HS-5 (cell line): ENCODE measurements around the gene DNAAF9.

Experiments used
- DNase-seq: peaks from one replicate; pipeline ENCODE4 v3.0.0-alpha.2; 2012; ENCODE audit warnings: low read depth

The DNAAF9 gene

DNA sequence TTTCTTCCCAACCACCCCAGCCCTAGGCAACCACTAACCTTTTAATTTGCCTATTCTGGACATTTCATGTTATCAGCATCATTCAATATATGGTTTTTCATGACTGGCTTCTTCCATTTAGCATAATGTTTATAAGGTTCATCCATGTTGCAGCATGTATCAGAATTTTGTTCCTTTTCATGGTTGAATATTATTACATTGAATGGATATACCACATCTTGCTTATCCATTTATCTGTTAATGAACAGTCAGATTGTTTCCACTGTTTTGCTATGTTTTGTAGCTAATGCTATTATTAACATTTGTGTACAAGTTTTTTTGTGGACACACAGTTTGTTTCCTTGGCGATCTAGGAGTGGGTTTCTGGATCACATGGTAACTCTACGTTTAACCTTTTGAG, 3.0 kb upstream of the DNAAF9 start:
- no peak for DNase-seq

DNA sequence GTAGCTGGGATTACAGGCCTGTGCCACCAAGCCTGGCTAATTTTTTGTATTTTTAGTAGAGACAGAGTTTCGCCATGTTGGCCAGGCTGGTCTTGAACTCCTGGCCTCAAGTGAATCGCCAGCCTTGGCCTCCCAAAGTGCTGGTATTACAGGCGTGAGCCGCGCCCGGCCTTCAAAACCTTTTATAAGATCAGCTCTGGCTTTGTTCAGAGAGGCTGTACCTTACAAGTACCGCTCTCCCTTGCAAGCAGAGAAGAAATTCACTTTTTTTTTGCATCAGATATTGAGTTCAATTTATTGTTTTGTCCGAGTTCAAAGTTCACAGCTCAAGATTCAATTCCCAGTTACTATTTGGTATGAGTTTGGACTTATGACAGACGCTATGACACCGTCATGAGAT, 1.9 kb upstream of the DNAAF9 start:
- no peak for DNase-seq

DNA sequence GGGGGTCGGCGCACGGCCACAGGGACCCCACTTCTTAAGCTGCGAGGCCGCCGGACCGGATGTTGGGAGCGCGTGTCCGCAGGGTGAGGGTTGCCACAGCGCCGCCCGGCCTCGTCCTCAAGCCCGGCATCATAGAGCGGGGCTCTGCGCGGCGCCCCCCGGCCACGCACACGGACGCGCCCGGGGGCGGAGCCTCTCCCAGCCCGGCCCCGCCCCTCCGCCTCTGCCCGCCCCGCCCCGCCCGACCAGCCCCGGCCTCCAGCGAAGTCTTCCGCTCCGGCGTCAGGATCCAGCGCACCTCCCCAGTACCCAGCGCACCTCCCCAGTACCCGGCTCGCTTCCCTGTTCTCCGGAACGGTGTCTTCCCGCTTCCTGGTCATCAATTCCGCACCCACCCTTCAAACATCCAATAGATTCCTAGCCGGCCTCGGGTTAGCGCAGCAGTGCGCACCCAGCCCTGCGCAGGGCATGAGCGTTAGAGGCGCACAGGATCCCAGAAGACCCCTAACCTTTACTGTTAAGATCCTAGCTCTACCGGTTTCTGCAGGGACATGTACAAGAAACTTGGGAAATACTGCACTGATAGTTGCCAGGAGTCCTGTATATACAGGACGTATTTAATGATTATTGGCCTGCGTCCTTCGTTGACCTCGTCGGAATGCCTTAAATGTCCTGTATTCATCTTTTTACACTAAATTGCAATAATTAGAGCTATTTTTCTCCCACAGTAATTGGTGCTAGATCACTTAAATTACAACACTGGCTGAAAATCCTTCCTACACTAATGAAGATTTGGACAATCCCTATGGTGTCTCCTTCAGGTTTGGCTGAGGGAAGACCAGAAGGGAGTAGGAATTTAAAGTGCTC, 535 bp upstream of the DNAAF9 start:
- DNase-seq: peak; percentile 39

DNA sequence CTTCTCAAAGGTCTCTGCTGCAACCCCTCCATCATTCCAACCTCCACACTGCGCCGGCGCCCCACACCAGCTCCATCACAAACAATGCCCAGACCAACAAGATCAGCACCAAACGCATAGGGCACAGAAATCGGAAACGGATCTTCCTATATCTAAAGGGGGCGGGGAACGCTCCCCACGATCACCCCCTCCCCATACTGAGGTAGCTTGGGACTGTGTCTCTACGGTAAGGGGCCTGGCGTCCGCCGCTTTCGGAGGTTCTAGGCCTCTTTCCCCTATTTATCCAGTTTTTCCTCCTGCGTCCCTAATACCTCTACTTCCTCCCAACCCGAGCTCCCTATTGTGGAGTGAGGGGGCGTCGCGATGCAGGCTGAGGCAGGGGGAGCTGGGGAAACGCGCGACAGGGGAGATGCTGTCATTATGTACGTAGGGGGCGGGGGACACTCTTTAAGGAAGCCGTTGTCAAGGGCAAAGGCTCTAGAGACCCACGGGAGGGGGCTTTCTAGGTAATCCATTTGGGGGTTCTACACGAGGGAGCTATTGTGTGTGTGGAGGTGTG, 909 bp downstream of the DNAAF9 start:
- no peak for DNase-seq

DNA sequence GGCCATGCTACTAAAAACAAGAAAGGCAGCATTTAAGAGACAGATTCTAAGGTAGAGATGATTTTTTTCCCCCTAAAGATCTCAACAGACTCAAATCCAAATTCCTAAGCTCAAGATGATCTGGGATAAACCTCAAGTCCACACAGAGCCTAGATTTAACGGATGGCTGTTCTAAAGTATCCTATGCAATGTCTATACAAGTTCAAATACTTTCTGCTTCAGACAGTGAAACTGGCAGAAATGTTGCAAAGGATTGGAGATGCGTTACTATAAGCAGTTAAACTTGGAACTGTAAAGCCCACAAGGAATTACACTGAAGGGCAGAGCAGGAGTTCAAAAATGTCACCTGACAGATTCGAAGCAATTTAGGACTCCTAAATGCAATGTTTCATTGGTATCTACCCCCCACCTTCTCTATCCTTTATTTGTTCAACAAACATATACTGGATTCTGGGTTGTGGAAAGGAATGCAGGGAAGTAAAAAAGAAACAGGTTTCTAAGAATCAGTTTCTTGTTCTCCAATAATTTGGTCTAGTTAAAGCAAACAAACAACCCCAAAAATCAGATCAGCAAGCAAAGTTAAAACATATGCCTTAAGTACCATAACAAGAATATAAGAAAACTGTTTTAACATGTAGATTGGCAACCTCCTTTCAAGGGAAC, 1.6 kb downstream of the DNAAF9 start:
- no peak for DNase-seq

DNA sequence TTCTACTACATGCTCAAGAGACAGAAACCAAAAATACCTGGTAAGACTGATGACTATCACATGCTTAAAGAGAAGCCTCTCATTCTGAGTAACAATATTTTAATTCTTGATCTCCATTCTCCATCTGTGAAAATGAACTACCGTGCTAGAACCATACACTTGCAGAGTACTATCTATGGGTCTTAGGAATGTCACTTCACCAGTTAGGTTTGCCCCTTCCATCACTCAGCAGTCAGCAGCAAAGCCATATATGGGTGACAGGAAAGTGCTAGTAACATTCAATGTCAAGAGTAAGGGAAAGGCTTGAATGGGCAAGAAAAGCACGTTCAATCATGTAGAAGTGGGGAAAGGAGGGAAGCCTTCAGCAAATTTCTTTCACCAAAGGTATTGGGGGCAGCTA, 2.3 kb downstream of the DNAAF9 start:
- no peak for DNase-seq

DNA sequence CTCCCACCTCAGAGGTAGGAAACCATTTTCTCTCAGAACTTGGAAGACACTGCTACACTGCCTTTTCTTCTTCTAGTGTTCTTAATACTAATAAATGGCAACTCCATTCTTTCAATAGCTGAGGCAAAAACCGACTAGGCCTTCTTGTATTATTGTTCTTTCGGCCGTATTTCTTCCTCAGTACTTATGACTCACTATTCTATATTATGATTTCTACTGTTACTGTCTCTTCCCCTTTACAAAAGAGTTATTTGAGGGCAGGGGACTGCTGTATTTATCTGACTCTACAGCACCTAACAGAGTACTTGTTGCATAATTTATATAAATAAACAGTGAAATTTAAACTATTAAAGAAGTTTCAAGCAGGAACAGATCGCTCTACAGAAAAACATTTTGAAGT, 3.1 kb downstream of the DNAAF9 start:
- no peak for DNase-seq

DNA sequence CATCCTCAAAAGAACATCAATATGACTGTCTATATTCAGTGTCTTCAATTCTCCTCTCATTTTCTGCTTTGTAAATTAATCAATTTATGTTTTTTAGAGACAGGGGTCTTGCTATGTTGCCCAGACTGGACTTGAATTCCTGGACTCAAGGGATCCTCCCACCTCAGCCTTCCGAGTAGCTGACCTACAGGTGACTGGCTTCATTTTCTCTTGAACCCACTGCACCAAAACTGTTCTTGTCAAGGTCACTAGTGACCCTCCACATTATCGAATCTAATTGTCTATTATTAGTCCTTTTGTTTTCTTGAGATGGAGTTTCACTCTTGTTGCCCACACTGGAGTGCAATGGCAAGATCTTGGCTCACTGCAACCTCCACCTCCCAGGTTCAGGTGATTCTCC, 3.7 kb downstream of the DNAAF9 start:
- DNase-seq: no peak

DNA sequence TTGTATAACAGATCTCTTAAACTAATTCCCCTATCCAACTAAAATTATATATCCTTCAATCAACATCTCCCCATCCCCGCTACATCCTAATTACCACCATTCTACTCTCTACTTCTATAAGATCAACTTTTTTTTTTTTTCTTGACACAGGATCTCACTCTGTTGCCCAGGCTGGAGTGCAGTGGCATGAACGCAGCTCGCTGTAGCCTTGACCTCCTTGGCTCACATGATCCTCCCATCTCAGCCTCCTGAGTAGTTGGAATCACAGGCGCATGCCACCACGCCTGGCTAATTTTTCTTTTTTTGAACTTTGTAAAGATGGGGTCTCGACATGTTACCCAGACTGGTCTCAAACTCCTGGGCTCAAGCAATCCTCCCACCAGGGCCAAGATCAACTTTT, 5.0 kb downstream of the DNAAF9 start:
- no peak for DNase-seq

DNA sequence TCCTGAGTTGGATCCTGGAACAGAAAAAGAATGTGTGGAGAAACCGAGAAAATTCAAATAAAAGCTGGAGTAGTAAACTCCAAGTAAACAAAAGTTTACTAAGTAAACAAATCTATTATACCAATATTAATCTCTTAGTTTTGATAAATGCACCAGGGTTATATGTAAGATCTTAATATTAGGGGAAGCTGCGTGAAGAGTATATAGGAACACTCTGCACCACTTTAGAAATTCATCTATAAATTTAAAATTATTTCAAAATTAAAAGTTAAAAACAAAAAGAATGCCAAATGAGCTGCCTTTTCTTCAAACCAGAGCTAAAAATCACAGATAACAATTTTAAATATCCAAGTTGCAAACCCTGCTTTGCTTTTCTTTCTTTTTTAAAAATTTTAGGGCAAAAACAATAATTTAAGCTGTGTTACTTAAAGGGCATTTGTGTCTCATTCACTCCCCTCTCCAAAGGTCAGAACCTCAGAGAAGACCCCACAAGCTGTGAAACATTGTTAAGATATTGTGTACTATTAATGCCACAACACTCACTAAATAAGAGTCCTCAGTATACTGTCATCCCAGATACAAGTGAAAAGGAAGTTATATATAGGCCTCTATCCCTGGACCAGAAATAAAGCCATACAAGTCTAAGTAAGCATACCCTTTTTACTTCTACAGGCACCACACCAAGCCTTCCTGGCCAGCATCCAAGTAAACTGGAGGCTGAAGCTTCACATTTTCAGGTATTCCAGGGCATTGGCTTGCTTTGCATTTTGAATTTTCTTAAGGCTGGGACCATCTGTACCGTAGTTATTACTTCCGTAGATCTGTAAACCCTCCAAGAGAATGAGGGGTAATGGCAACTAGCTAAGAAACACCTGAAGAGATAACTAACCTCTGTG, 7.0 kb downstream of the DNAAF9 start:
- DNase-seq: no peak

DNA sequence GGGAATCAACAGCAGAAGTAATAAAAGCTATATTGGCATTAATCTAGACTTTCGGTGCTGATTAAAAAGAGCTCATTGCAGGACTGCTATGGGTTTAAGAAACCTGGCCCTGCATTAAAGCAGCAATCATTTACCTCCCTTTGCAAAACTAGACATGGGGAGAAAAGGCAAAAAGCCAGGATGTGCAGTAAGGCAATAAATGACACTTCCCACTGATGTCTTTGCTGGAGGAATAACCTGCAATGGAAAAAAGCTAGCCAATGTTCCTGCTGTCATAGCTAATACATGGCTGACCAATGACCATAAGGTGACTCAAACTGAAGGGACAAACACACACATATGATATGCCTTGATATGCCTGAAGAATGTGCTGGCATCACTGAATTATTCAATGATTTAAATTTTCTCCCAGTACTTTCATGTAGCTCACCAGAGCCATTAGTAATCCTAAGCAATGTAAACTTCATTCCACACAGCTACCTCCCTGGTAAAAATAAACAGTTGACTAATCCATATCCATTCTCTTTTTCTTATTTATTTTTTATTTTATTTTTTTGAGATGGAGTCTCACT, 8.7 kb downstream of the DNAAF9 start:
- no peak for DNase-seq

DNA sequence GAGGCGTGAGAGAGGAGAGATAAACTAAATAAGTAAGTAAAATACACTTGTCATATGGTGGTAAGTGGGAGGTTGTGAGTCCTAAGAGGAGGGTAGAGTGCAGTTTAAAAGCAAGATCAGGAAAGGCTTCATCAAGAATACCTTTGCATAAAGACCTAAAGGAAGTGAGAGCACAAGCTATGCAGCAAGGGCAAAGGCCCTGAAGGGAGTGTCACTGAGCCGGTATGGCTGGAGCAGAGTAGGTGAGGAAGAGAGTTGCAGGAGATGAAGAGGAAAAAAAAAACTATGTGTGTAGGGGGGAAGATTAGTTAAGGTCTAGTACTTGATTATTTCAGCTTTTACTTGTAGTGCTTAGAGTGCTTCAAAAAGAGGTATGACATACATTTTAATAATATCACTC, 11.0 kb downstream of the DNAAF9 start:
- DNase-seq: no peak

DNA sequence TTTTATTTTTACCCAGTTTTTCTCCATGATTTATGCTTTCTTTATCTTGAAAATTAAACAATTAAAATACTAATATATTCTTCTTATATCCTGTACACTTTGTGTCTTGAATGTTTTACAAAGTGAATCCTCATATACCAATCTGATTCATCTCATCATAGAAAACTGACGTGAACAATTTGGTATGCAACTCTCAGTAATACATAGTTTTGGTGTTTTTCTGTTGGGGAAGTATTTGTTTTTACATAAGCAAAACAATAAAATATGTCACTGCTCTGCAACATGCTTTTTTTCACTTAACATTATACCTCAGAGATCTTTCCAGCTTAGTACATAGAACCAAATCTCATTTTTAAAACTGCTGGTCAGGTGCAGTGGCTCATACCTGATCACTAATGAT, 14.7 kb downstream of the DNAAF9 start:
- no peak for DNase-seq

DNA sequence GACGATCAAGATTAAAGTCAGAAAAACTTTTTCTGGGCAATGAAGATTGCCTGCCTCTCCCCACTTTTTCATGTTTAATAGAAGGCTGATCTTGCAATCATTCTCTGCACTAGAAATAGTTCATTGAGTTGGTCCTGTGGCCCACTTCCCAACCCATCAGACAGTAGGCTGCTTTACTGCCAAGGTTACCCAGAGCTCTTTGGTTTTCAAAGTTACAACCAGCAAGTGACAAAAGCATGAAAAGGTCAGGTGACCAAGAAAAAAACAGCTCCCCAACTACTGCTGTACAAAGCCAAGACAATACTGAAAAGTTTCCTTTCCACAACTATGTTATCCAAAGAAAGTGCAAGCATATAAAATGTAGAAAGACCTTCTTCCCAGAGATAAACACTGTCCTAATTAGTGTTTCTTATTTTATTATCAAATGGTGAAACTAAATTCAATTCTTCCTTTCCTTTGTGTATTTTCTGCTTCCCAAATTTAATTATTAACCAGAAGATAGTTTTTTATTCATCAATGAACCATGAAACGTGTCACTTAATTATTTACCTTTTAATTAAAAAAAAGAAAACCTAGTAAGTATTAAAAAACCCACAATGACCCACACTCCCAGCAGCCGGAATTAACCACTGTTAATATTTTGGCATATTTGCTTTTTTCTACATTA, 16.6 kb downstream of the DNAAF9 start:
- DNase-seq: no peak

DNA sequence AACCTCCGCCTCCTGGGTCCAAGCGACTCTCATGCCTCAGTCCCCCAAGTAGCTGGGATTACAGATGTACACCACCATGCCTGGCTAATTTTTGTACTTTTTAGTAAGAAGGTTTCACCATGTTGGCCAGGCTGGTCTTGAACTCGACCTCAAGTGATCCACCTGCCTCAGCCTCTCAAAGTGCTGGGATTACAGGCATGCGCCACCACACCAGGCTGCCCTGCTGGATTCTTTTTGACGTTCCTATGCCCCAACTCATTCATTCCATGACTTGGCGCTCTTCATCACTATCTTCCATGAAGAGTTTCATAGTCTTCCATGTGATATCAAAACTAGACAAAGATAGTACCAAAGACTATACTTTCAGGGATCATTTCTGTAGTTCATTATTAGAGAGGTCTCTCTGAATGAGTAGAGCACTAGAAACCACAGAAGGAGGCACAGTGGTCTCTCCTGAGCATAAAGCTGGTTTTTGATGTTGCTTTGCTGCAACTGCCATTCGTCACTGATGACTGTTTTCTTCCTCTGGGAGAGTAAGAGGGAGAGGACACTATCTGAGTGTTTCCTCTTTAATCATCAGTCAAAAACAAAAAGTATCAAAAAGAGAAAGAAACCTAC, 23.5 kb downstream of the DNAAF9 start:
- DNase-seq: no peak

DNA sequence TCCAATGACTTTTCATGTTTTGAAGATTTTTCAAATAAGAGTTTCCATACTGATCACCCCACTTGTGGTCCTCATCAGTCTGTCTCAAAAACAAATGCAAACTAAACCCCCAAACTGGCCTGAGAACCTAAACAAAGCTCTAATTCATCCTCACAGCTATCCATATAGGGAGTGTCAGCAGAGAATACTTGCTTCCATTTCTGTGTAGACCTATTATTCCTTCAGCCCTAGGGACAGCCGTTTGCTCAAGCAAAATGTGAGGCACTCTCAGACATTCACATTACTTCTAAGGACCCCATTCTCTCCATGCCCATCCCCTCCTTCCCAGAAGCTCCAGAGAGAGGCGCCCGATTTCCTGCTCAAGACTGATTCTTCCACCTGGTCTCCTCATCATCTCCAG, 24.6 kb downstream of the DNAAF9 start:
- DNase-seq: no peak

DNA sequence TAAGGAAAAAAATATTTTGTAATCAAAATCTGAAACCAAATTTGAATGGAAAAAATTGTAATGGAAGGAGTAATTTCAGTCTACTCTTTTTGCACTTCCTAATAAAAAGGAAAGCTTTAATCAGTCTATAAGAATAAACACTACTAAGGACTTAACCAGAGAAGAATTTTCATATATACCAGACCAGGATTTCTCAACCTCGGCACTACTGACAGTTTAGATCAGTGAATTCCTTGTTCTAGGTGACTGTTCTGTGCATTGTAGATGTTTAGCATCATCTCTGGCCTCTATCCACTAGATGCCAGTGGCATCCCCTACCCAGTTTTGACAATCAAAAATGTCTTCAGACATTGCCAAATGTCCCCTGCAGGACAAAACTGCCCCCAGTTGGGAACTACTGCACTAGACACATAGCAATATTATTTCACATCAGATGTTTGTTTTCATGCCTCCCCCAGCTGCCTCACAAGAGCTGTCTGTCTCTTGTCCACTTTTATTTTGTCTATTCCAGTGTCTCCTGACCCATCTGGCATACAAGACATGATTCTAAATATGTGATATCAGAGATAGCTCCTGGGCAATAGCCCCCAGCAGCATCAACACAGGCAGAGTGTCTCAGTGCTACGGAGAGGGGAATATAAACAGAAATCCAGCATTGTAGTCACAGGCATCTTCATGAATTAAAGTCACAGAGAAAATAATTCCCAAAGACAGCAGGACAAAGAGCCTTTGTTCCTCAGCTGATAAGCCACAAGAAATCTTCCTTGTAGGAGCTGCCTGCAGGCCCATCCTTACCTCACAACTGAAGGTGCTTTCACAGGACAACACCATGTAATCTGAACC, 27.0 kb downstream of the DNAAF9 start:
- DNase-seq: no peak

DNA sequence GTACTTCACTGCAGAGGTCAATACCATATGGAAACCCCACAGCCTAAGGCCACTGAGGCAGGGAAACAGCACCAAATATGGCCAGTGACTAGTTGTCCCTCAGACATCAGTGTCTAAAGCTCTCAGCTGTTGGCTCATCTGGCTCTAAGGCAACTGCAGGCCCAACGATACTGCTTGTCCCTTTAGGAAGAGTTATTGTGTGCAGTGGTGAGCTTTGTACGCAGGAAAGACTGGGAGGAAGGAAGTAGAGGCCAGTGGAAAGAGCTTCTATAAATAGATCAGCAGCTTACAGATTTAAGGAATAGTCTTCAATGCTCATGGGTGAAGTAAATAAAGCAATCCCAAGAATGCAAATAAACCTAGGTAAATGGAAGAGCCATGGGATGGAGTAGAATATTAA, 29.3 kb downstream of the DNAAF9 start:
- no peak for DNase-seq

DNA sequence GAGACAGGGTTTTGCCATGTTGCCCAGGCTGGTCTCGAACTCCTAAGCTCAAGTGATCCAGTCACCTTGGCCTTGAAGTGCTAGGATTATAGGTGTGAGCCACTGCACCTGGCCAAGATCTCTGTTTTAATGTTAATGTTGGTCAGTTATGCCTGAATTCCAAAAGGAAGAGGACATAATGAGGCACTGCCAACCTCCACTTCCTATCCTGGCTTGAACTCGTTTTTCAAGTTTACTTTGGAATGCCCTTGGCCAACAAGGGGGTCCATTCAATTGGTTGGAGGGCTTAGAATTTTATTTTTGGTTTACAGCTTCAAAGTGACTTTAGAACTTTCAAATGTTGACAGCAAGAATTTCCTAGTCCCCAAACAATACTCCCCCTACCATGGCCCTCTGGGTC, 29.8 kb downstream of the DNAAF9 start:
- DNase-seq: no peak

DNA sequence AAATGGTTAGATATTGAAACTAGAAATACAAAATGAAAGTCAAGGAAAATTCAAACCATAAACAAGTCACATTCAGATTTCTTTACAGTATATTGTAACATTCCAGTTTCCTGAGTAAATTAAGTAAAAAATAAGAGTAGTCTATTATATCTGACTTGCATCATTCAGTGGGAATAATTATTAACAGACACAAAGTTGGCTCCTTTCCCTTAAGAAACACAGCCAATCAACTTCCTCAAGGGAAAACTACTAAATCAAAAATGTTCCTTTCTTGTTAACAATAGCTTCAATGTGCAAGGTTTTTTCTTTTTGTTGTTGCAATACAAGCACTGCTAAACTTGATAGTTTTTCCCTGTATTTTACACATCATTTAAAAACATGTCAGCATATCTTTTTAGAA, 33.2 kb downstream of the DNAAF9 start:
- DNase-seq: no peak
